ENCODE data around the gene ARHGAP26. TPM values are rescaled to one million over a fixed set of nuclear protein-coding genes. Genes with fewer than 3 reads are reported as not detected.

The ARHGAP26 gene
- total and polyA plus RNA-seq, 4 donors: 5.4 to 52.3 (median 30.4) TPM

DNA sequence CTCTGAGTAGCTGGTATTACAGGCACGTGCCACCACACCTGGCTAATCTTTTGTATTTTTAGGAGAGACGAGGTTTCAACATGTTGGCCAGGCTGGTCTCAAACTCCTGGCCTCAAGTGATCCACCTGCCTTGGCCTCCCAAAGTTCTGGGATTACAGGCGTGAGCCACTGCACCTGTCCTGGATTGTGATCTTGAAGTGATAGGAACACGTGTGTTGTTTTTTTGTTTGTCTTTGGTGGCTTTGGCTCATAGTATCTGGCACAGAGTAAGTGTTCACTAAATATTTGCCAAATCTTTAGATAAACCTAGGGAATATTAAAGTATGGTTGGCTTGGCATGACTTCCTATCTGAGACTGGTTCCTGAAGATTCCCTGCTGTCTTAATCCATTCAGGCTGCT, 172.7 kb downstream of the ARHGAP26 start:
- TF ChIP-seq, protein P1, sequence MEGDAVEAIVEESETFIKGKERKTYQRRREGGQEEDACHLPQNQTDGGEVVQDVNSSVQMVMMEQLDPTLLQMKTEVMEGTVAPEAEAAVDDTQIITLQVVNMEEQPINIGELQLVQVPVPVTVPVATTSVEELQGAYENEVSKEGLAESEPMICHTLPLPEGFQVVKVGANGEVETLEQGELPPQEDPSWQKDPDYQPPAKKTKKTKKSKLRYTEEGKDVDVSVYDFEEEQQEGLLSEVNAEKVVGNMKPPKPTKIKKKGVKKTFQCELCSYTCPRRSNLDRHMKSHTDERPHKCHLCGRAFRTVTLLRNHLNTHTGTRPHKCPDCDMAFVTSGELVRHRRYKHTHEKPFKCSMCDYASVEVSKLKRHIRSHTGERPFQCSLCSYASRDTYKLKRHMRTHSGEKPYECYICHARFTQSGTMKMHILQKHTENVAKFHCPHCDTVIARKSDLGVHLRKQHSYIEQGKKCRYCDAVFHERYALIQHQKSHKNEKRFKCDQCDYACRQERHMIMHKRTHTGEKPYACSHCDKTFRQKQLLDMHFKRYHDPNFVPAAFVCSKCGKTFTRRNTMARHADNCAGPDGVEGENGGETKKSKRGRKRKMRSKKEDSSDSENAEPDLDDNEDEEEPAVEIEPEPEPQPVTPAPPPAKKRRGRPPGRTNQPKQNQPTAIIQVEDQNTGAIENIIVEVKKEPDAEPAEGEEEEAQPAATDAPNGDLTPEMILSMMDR (IDR thresholded peaks at IDR 0.05; ENCODE audit: control extremely low read depth, extremely low read depth): no peak
- Histone ChIP-seq H3K9ac (ENCODE audit: insufficient read depth in 1 of 2, low read length in 2 of 2) (no peak overlapping the region), H3K9me3 (ENCODE audit: control insufficient read depth in 4 of 4, insufficient read depth in 3 of 4, low read length in 3 of 4) (no peaks in the 10 kb centered on the region), H3K27ac (ENCODE audit: low read depth in 1 of 2, low read length in 1 of 2) (no peak overlapping the region), H3K4me3 (no peak overlapping the region), H3K36me3 (ENCODE audit: control insufficient read depth in 4 of 4, insufficient read depth in 4 of 4, low read length in 4 of 4) (no peaks in the 10 kb centered on the region), H3K27me3 (ENCODE audit: control insufficient read depth in 3 of 3, insufficient read depth in 3 of 3, low read length in 2 of 3) (no peaks in the 10 kb centered on the region), H3K4me1 (ENCODE audit: control insufficient read depth in 5 of 5, insufficient read depth in 5 of 5, low read length in 5 of 5) (peaks cover 0 to 22% (median 0%) of the 10 kb centered on the region in 5 donors)
- no peak for ATAC-seq (ENCODE audit: insufficient read depth, low FRiP score)
- DNase-seq: no peak
- WGBS, 2 donors: 87 to 95% methylated on average over 4 of the region's 4 CpGs

DNA sequence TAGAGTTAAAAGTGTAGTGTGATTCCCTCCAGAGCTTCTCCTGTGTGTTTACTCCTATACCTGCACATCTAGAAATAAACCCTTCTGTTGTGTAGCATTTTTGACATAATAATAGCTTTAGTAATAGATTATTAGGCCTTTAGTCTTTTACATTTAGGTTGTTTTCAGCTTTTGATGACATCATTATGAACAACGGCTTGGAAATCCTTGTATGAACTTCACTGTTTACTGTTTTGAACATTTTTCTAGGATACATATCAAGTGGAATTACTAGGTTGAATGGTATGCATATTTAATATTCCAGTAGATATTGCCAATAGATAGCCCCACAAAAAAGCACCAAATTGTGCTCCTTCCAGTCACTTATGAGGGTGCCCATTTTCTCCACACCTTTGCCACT, 174.0 kb downstream of the ARHGAP26 start:
- Histone ChIP-seq H3K27ac (ENCODE audit: low read depth in 1 of 2, low read length in 1 of 2) (no peak overlapping the region), H3K4me1 (ENCODE audit: control insufficient read depth in 5 of 5, insufficient read depth in 5 of 5, low read length in 5 of 5) (peaks cover 0 to 12% (median 0%) of the 10 kb centered on the region in 5 donors), H3K9ac (ENCODE audit: insufficient read depth in 1 of 2, low read length in 2 of 2) (no peak overlapping the region), H3K36me3 (ENCODE audit: control insufficient read depth in 4 of 4, insufficient read depth in 4 of 4, low read length in 4 of 4) (no peaks in the 10 kb centered on the region), H3K27me3 (ENCODE audit: control insufficient read depth in 3 of 3, insufficient read depth in 3 of 3, low read length in 2 of 3) (no peaks in the 10 kb centered on the region), H3K9me3 (ENCODE audit: control insufficient read depth in 4 of 4, insufficient read depth in 3 of 4, low read length in 3 of 4) (no peaks in the 10 kb centered on the region), H3K4me3 (no peak overlapping the region)
- no peak for DNase-seq
- ATAC-seq (ENCODE audit: insufficient read depth, low FRiP score): no peak
- TF ChIP-seq, protein P1 (IDR thresholded peaks at IDR 0.05; ENCODE audit: control extremely low read depth, extremely low read depth): no peak
- WGBS, 2 donors: 62 to 85% methylated on average over 1 of the region's 1 CpG

DNA sequence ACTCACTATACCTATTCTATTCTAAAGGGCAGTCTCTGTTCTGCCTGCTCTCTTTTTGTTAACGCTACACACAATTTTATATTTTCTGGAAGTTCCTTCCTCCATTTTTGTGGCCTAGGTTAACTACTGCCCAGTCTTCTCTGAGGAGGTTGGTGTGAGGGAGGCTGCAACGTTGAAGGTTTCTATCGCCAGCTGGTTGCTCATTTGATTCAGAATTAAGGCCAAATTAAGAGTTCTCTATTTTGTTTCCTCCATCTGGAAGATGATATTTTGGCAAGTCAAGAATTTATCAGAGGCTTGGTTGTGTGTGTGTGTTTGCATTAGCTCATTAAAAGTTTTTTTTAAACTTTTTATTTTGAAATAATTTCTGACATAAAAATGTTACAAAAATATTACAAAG, 175.1 kb downstream of the ARHGAP26 start:
- no peak overlapping the region for H3K4me3 ChIP-seq

More for the DNA sequence above, 175.1 kb downstream of the ARHGAP26 start:
- Histone ChIP-seq H3K36me3 (ENCODE audit: control insufficient read depth in 4 of 4, insufficient read depth in 4 of 4, low read length in 4 of 4) (no peaks in the 10 kb centered on the region), H3K4me1 (ENCODE audit: control insufficient read depth in 5 of 5, insufficient read depth in 5 of 5, low read length in 5 of 5) (peaks cover 0 to 12% (median 0%) of the 10 kb centered on the region in 5 donors), H3K9ac (ENCODE audit: insufficient read depth in 1 of 2, low read length in 2 of 2) (no peak overlapping the region), H3K27ac (ENCODE audit: low read depth in 1 of 2, low read length in 1 of 2) (no peak overlapping the region), H3K27me3 (ENCODE audit: control insufficient read depth in 3 of 3, insufficient read depth in 3 of 3, low read length in 2 of 3) (no peaks in the 10 kb centered on the region), H3K9me3 (ENCODE audit: control insufficient read depth in 4 of 4, insufficient read depth in 3 of 4, low read length in 3 of 4) (no peaks in the 10 kb centered on the region)
- 84% methylated on average over 3 of the region's 3 CpGs for WGBS, 2 donors
- no peak for ATAC-seq (ENCODE audit: insufficient read depth, low FRiP score)
- TF ChIP-seq, protein P1 (IDR thresholded peaks at IDR 0.05; ENCODE audit: control extremely low read depth, extremely low read depth): no peak
- no peak for DNase-seq

Data from lung (tissue), 12 donors.